ENCODE results near the gene KLHL29. TPM values are rescaled to one million over a fixed set of nuclear protein-coding genes. Genes with fewer than 3 reads are reported as not detected.

KLHL29 gene
- total and polyA plus RNA-seq, 2 experiments from 2014 or later = 1.5 to 6.5 TPM

DNA sequence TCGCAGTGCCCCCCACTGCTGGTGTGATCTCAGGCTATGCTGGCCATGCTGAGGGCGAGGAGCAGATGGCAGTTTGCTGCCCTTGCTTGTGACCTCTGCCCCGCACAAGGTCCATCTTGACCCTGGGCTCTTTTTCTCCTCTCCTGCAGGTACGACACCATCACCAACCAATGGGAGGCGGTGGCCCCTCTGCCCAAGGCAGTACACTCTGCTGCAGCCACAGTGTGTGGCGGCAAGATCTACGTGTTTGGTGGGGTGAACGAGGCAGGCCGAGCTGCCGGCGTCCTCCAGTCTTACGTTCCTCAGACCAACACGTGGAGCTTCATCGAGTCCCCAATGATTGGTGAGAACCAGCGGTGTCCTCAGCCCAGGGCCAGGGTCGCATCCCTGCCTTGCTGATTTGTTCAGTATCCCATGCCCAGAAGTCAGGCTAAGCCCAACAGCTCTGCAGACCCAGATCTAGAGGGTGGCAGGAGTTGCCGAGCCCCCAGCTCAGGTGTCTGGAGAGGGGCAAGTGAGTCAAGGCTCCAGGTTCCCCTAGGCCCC, 318.1 kb downstream of the KLHL29 start:
- H3K4me1 ChIP-seq (ENCODE audit: insufficient read depth) = no peaks in the 10 kb centered on the region
- no peaks in the 10 kb centered on the region for H3K36me3 ChIP-seq (ENCODE audit: insufficient read depth)
- H3K4me2 ChIP-seq = no peak overlapping the region
- no peaks in the 10 kb centered on the region for H3K27me3 ChIP-seq (ENCODE audit: insufficient read depth)
- Mint-ChIP-seq H3K9me3 (peaks cover 3% of the 10 kb centered on the region; the same call in 1 of the 3 replicates), H3K27ac (no peak overlapping the region), H3K27me3 (ENCODE audit: insufficient read depth, low read depth, poor library complexity) (peaks cover 12% of the 10 kb centered on the region), H3K36me3 (ENCODE audit: low read depth) (peaks cover 23% of the 10 kb centered on the region), H3K4me3 (no peak overlapping the region), H3K4me1 (peaks cover 15% of the 10 kb centered on the region)
- TF ChIP-seq, protein P1, sequence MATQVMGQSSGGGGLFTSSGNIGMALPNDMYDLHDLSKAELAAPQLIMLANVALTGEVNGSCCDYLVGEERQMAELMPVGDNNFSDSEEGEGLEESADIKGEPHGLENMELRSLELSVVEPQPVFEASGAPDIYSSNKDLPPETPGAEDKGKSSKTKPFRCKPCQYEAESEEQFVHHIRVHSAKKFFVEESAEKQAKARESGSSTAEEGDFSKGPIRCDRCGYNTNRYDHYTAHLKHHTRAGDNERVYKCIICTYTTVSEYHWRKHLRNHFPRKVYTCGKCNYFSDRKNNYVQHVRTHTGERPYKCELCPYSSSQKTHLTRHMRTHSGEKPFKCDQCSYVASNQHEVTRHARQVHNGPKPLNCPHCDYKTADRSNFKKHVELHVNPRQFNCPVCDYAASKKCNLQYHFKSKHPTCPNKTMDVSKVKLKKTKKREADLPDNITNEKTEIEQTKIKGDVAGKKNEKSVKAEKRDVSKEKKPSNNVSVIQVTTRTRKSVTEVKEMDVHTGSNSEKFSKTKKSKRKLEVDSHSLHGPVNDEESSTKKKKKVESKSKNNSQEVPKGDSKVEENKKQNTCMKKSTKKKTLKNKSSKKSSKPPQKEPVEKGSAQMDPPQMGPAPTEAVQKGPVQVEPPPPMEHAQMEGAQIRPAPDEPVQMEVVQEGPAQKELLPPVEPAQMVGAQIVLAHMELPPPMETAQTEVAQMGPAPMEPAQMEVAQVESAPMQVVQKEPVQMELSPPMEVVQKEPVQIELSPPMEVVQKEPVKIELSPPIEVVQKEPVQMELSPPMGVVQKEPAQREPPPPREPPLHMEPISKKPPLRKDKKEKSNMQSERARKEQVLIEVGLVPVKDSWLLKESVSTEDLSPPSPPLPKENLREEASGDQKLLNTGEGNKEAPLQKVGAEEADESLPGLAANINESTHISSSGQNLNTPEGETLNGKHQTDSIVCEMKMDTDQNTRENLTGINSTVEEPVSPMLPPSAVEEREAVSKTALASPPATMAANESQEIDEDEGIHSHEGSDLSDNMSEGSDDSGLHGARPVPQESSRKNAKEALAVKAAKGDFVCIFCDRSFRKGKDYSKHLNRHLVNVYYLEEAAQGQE (IDR thresholded peaks at IDR 0.05; ENCODE audit: unreplicated experiment) = no peak
- TF ChIP-seq POLR2AphosphoS5 (IDR thresholded peaks at IDR 0.05; ENCODE audit: low read depth) (no peak), ZNF114 (CRISPR knock-in tag; IDR thresholded peaks at IDR 0.05) (no peak), NANOG (IDR thresholded peaks at IDR 0.05; ENCODE audit: borderline replicate concordance) (no peak), EZH2phosphoT487 (IDR thresholded peaks at IDR 0.05; ENCODE audit: unreplicated experiment) (no peak), EZH2 (IDR thresholded peaks at IDR 0.05; ENCODE audit: low read depth, unreplicated experiment) (no peak), JUNB (IDR thresholded peaks at IDR 0.05; ENCODE audit: unreplicated experiment) (no peak), STAT1 (IDR thresholded peaks at IDR 0.05; ENCODE audit: unreplicated experiment) (no peak), ZNF331 (CRISPR knock-in tag; IDR thresholded peaks at IDR 0.05; ENCODE audit: low read depth) (no peak), CREB1 (CRISPR knock-in tag; IDR thresholded peaks at IDR 0.05; ENCODE audit: low read depth) (no peak)
- TF ChIP-seq, protein P2, sequence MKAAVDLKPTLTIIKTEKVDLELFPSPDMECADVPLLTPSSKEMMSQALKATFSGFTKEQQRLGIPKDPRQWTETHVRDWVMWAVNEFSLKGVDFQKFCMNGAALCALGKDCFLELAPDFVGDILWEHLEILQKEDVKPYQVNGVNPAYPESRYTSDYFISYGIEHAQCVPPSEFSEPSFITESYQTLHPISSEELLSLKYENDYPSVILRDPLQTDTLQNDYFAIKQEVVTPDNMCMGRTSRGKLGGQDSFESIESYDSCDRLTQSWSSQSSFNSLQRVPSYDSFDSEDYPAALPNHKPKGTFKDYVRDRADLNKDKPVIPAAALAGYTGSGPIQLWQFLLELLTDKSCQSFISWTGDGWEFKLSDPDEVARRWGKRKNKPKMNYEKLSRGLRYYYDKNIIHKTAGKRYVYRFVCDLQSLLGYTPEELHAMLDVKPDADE (IDR thresholded peaks at IDR 0.05) = no peak
- TF ChIP-seq, protein P3, sequence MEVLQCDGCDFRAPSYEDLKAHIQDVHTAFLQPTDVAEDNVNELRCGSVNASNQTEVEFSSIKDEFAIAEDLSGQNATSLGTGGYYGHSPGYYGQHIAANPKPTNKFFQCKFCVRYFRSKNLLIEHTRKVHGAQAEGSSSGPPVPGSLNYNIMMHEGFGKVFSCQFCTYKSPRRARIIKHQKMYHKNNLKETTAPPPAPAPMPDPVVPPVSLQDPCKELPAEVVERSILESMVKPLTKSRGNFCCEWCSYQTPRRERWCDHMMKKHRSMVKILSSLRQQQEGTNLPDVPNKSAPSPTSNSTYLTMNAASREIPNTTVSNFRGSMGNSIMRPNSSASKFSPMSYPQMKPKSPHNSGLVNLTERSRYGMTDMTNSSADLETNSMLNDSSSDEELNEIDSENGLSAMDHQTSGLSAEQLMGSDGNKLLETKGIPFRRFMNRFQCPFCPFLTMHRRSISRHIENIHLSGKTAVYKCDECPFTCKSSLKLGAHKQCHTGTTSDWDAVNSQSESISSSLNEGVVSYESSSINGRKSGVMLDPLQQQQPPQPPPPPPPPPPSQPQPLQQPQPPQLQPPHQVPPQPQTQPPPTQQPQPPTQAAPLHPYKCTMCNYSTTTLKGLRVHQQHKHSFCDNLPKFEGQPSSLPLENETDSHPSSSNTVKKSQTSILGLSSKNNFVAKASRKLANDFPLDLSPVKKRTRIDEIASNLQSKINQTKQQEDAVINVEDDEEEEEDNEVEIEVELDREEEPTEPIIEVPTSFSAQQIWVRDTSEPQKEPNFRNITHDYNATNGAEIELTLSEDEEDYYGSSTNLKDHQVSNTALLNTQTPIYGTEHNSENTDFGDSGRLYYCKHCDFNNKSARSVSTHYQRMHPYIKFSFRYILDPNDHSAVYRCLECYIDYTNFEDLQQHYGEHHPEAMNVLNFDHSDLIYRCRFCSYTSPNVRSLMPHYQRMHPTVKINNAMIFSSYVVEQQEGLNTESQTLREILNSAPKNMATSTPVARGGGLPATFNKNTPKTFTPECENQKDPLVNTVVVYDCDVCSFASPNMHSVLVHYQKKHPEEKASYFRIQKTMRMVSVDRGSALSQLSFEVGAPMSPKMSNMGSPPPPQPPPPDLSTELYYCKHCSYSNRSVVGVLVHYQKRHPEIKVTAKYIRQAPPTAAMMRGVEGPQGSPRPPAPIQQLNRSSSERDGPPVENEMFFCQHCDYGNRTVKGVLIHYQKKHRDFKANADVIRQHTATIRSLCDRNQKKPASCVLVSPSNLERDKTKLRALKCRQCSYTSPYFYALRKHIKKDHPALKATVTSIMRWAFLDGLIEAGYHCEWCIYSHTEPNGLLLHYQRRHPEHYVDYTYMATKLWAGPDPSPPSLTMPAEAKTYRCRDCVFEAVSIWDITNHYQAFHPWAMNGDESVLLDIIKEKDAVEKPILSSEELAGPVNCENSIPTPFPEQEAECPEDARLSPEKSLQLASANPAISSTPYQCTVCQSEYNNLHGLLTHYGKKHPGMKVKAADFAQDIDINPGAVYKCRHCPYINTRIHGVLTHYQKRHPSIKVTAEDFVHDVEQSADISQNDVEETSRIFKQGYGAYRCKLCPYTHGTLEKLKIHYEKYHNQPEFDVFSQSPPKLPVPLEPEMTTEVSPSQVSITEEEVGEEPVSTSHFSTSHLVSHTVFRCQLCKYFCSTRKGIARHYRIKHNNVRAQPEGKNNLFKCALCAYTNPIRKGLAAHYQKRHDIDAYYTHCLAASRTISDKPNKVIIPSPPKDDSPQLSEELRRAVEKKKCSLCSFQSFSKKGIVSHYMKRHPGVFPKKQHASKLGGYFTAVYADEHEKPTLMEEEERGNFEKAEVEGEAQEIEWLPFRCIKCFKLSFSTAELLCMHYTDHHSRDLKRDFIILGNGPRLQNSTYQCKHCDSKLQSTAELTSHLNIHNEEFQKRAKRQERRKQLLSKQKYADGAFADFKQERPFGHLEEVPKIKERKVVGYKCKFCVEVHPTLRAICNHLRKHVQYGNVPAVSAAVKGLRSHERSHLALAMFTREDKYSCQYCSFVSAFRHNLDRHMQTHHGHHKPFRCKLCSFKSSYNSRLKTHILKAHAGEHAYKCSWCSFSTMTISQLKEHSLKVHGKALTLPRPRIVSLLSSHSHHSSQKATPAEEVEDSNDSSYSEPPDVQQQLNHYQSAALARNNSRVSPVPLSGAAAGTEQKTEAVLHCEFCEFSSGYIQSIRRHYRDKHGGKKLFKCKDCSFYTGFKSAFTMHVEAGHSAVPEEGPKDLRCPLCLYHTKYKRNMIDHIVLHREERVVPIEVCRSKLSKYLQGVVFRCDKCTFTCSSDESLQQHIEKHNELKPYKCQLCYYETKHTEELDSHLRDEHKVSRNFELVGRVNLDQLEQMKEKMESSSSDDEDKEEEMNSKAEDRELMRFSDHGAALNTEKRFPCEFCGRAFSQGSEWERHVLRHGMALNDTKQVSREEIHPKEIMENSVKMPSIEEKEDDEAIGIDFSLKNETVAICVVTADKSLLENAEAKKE (CRISPR knock-in tag; IDR thresholded peaks at IDR 0.05) = no peak
- TF ChIP-seq, protein P4, sequence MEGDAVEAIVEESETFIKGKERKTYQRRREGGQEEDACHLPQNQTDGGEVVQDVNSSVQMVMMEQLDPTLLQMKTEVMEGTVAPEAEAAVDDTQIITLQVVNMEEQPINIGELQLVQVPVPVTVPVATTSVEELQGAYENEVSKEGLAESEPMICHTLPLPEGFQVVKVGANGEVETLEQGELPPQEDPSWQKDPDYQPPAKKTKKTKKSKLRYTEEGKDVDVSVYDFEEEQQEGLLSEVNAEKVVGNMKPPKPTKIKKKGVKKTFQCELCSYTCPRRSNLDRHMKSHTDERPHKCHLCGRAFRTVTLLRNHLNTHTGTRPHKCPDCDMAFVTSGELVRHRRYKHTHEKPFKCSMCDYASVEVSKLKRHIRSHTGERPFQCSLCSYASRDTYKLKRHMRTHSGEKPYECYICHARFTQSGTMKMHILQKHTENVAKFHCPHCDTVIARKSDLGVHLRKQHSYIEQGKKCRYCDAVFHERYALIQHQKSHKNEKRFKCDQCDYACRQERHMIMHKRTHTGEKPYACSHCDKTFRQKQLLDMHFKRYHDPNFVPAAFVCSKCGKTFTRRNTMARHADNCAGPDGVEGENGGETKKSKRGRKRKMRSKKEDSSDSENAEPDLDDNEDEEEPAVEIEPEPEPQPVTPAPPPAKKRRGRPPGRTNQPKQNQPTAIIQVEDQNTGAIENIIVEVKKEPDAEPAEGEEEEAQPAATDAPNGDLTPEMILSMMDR (conservative IDR thresholded peaks at IDR 0.05; ENCODE audit: low read depth in 2 of 2) = no peak
- H4K20me1 ChIP-seq (replicated peaks; ENCODE audit: insufficient read depth) = no peaks in the 10 kb centered on the region
- H3K27ac ChIP-seq (ENCODE audit: low read depth) = no peak overlapping the region
- DNase-seq (ENCODE audit: low spot score) (no peak), ATAC-seq (no peak)
- H3K79me2 ChIP-seq (replicated peaks; ENCODE audit: insufficient read depth) = no peaks in the 10 kb centered on the region
- H3K9me2 ChIP-seq (ENCODE audit: insufficient read depth) = peaks cover 3% of the 10 kb centered on the region; the same call in 1 of the 2 replicates
- no peaks in the 10 kb centered on the region for H3F3A ChIP-seq (replicated peaks; ENCODE audit: low read depth)
- H3K4me3 ChIP-seq = no peak overlapping the region
- no peak overlapping the region for H2AFZ ChIP-seq
